Glomerular visceral epithelial cell (primary cell): ENCODE results near the gene LENEP.
A peak's percentile ranks its signal among the peaks of the same experiment; 100 is the strongest.

ENCODE experiments used
- DNase-seq: peaks from one replicate; pipeline ENCODE4 v3.0.0-alpha.2; 2016; ENCODE audit errors: extremely low spot score

LENEP gene

DNA sequence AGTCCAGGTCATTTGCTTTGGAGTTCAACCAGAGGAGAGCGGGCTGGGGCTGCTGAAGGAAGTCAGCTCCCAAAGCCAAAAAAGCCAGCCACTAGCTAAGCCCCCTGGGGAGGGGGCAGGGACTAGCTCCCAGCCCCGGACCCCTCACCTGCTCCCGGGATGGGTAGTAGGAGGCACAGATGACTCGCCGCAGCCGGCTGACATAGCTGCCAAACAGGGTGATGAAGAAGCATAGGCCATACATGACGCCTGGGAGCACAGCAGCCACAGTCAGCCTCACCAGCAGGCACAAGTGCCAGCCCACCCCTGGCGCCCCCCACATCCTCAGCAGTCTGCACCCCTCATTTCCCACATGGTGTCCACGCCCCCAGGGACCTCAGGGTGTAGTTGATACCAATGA is 32.8 kb downstream of the LENEP start:
- no peak for DNase-seq

DNA sequence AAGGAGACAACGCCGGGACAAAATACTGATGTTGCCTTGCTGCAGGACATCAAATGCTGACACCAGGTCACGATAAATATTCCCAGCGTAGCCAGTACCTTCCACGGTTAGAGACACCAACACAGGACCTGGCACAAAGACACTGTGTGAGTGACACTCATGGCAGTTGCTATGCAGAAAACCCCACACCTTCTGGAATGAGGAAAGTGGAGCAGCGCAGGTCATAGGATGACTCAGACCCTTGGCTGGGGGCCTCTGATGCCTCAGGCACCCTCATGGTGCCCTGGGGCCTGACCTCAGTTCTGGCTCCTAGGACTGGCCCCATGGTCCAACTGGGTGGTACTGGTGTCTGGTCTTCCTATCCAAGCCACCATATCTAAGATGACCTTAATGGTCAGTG is 33.2 kb downstream of the LENEP start:
- peak; percentile 57 for DNase-seq

DNA sequence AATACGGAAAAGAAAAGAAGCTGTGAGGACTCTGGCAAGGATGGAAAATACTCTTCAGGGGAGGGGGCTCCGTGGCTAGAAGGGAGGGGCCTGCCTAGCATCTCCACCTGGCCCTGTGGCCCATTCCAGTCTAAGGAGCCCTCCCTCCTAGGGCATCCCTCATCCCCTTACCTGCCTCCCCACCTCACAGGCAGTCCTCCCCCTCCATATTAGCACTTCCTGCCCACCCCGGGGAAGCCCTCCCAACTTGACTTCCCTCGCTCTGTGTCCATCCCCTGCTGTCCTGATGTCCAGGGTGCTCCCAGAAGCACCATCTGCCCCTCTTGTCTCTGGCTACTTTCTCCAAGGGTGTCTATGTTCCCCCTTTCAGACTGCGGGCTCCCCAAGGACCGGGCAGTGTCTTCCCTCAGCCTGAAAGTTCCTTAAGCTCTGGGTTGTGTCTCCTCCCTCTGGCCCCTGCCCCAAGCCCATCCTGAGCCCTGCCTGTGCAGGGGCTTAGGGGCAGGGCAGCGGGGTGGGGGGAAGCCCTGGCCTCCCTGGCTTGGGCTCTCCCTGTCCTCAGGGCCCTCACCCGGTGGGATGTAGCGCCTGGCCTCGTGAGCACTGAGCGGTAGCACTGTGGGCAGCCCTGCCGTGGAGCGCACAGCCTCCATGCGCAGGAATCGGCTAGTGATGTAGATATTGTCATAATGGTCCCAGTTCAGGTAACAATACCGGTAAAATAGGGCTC is 36.3 kb downstream of the LENEP start:
- DNase-seq: no peak

DNA sequence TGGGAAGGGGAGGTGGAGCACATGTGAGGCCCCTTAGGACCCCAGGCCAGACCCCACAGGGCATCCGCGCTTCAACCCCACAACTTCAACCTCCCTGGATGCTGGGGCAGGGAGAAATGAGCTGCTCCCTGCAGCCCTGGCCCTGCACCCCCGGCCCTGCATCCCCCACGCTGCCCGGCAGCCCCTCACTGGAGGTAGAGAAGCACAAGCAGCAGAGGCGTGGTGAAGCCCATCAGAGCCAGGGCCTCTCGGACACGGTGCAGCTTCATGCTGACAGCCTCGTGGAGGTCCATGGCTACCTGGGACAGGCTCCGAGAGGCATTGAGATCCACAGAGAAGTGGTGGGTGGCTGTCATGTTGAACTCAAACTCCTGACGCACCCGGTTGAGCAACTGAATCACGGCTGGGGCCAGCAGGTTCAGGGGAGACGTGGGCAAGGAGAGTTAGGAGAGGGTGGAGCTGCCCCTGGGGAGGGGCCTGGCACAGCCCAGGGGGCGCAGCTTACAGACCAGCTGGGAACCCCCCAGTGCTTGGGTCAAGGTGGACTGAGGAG is 36.9 kb downstream of the LENEP start:
- no peak for DNase-seq

DNA sequence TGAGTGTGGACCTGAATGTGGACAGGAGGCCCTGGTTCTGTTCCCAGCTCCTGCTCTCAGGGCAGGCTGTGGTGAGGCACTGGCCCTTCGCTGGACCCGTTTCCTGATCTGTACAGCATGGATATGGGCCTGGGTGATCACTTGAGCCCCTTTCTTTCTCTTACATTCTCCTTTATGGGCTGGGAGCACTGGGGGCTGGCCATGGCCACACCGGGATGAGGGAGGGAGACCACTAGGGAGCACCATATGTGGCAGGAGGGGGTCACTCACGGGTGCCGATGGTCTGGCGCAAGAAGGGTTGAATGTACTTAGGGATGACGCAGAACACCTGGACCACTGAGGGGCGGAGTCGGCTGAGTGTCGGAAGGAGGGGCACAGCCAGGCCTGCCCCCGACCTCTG is 37.5 kb downstream of the LENEP start:
- DNase-seq: no peak

DNA sequence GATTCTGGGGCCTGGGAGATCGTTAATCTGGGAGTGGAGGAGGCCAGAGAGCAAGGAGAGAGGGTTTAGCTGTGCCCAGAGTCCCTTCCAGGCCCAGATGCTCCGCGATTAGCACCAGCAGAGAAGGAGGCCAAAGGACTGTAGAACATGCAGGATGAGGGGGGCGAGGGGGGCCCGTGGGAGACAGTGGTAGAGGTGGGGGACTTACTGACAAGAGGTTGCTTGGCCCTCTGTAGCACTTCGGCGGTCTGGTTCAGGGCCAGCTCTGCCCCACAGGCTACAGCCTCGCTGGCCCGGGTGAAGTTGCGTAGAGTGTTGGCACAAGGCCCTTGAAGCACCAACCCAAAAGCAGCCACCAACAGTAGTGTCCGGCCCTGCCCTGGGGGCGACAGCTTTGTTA is 39.5 kb downstream of the LENEP start:
- DNase-seq: no peak

DNA sequence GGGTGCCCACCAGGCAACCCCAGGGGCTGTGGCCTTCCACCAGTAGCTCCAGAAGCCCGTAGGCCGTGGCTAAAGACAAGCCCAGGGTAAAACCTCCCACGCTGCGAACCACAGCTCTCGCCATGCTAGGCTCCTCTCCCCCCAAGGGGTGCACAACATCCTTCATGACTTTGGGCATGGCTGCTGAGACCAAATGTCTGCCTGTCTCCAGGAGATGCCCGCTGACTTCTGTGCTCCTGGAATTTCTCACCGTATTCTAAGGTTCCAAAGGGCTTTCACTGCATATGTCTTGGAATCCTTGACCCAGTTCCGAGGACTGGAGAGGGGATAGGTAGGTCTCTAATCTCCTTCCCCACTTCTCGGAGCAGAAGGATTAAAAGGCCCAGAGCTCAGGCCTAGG is 40.1 kb downstream of the LENEP start, which contains the start of the genes DCST1 and DCST2:
DCST1 (plus strand) TSS at position 301 of the 400 bp plus-strand sequence. CDS start 213 bp downstream, outside the sequence.
DCST2 (minus strand) TSS at position 258 of the 400 bp plus-strand sequence; CDS start at position 178, 80 bp downstream.
- DNase-seq: no peak

DNA sequence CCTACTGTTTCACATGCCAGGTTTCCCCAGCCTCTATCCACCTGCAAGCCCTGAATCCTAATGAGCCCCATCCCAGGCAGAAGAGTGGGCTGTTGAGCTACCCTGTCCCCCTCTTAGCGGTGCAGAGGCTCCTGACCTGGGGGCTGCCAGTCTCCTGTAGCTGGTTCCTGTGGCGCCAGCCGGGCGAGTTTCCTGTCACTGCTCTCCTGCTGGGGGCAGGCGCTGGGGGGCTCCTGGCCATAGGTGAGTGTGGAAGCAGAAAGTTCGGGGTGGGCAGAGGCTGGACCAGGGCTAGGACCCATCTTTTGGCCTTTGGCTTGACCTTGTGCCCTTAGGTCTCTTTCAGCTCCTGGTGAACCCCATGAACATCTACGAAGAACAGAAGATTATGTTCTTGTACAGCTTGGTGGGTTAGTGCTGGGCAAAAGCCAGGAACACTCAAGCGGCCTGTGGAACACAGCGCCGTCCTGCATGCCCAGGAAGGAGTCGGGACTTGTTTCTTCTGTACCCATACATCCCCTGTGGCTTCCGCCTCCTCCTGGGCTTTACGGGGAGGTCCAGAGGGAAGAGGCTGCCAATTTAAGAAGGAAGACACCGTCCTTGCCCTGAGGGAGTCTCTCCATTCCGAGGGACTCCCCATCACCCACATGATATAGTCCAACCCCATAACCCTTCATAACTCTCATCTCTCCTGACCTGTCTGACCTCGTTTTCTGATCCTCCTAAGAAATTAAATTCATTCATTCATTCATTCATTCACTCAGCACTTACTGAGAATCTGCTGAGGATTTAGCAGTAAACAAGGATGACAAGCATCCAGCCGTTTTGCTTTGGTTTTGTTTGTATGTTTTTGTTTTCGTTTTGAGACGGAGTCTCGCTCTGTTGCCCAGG is 41.2 kb downstream of the LENEP start:
- DNase-seq: no peak

DNA sequence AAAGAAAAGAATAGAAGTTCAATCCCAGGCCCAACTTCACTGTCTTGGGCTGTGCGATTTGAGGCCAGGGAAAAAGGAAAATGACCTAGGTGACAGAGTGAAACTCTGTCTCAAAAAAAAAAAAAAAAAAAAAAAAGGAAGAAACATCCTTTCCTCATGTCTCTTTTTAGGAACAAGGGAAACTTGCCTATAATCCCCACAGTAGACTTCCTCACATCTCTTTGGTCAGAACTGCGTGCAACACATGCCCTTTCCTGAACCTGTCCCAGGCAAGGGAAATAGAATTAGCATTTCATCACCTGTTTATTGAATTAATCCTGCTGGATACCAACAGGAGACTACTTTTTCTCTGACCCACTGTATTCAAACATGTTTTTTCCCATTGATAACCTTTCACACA is 42.5 kb downstream of the LENEP start:
- DNase-seq: no peak

DNA sequence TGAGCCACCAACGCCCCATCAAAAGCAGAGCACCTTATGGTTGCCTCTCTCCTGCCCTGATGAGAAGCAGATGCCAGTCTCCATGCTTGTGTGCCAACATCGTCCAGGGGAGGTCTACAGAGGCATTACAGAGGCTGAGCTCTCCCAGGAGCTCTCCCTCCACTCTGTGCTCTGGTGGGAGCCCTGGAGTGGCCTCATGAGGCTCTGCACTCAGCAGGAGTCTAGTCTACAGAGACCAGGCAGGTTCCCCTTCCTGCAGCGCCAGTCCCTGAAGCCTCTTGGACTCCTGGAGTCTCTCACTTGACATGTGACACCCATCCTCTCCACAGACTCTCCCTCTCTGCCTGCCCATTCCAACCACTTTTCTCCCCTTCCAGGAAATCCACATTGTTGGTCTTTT is 43.7 kb downstream of the LENEP start:
- DNase-seq: no peak

DNA sequence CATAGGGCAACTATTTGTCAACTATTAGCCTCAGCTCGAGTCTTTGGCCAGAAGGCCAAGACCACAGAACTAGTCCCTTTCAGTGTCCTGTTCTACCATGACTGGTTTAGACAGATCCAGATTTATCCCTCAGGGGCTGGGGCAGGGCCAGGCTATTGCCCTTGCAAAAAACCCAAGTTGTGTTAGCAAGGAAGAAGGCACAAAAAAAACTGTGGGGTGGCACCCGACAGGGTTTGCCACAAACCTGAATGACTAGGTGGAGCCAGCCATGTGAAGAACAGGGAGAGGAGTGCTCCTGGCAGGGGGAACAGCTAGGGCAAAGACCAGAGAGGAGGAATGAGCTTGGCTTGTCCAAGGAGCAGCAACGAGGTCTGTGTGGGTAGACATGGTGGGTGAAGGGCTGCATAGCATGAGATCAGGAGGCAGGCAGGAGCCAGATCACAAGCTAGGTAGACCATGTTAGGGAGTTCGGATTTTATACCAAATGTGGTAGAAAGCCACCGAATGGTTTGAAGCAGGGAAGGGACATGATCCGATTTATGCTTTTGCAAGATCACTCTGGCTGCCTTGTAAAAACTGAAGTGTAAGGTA is 44.6 kb downstream of the LENEP start:
- DNase-seq: no peak

DNA sequence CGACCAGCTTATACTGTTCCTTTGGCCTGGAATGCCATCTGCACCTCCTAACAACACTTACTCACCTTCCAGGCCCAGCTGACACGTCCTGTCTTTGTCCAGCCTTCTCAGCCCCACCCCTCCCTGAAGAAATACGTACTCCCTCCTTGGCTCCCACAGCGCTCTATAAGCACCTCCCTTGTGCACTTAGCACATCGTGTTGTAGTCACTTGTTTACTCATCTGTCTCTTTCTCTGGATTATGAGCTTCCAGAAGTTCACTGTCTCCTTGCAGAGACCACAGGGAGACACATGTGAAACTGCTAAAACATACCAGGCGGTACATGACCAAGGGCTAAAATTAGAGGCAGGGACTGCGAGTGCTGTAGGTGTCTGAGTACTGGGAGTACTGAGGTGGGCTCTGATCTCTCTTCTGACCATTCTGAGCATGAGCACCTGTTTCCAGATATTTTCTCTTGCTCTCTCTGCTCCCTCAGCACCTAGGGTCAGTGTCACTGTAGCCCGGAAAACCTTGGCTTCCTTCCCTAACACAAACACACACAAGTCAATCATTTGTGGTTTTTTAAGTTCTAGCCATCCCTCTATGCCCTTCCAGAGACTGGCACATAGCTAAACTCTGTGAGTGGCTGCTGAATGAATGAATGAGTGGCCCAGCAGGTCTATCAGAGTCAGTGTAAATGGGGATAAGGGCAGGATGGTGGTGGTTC is 45.4 kb downstream of the LENEP start:
- peak; percentile 57 for DNase-seq

DNA sequence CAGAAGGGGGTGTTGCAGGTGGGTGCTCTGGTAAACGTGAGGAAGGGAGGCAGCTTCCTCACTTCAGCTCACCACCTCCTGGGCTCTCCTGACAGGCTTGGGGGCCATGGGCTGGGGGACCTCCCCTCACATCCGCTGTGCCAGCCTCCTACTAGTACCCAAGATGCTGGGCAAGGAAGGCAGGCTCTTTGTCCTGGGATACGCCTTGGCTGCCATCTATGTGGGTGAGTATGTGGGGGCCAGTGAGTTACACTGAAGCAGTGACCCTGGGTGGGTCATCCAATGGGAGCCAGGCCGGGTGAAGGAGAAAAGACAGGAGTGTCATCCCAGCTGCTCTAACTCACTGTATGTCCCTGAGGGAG is 45.9 kb downstream of the LENEP start:
- DNase-seq: no peak

DNA sequence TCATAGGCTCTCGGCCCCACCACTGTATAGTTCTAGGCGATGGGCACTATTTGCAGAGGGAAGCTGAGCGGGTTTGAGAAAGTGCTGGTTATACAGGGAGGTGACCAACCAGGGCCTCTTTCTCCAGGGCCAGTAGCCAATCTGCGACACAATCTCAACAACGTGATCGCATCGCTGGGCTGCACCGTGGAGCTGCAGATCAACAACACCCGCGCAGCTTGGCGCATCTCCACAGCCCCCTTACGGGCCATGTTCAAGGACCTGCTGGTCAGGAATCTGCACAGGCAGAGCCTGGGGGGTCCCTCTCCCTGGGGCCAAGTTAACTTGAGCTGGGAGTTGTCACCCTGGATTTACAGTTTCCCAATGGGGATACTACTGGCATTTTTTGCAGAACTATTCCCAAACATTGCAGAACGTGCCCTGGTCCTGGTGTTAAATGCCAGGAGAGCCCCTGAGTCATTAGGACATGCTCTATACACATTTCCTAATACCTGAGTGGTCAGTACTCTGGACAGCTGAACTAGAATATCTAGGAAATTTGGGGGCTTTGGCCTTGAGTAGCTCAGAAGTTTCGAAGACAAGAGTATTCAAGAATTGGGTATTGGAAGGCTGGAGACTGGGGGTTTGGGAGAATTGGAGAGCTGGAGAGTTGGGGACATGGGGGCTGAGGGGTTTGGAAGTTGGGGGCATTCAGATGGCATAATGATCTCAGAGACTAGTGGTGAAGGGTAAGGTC is 47.1 kb downstream of the LENEP start:
- DNase-seq: no peak

DNA sequence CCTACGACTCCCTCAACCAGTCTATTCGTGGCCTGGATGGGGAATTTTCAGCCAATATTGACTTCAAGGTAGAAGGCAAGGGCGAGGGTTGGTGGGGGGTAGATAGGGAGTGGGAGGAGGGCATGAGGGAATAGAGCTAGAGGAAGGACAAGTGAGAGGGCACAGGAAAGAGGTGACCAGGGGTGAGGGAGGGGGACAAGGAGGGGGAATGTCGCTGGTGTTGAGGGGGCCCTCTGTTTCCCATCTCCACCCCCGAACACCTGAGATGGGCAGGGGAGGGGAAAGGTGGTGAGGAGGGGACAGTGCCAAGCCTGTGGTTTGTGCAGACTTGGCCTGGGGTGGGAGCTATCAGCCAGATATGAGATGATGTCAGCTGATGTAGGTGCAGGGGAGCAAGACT is 49.4 kb downstream of the LENEP start:
- DNase-seq: no peak

DNA sequence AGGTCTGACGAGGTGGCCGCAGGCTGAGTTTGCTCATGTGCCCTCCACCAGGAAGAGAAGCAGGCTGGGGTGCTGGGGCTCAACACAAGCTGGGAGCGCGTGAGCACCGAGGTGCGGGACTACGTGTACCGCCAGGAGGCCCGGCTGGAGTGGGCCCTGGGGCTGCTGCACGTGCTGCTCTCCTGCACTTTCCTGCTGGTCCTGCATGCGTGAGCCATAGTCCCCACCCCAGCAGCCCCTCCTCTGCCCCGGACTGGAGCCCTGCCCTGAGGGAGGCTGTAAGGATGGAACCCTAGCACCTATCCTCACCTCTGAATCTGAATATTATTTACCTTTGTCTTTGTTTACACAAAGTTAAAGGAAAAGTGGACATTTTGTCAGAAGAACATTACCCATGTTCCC is 49.9 kb downstream of the LENEP start:
- no peak for DNase-seq

DNA sequence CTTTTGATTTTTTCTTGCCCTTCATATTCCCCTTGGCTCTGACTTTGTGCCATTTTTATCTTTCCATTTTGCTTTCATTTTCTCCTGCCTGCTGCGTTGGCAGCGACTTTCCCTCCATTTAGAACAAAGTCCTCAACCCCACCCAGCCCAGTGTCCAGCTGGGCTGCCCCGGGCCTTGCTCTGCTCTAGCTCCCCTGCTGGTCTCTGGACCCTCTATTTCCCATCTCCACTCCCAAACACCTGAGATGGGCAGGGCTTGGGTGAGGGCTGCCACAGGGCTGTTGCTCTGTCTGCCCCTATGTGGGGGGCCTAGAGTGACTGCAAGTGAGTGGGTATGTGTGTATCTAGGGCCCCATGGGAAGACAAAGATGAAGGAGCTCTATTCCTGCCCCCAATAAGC is 50.4 kb downstream of the LENEP start:
- no peak for DNase-seq
